Small intestine (tissue), 7 donors: ENCODE results near the gene EHBP1. TPM values are rescaled to one million over a fixed set of nuclear protein-coding genes. Genes with fewer than 3 reads are reported as not detected.

Source experiments
- DNase-seq, 2 donors: peaks; one replicate each; pipeline versions ENCODE4 v3.0.0 to v3.0.0-alpha.2; 2013
- FAIRE-seq: peaks from 2 replicates; lab custom pipeline; 2012; peaks lifted over from hg19 to GRCh38; lab: Jason Lieb, UNC
- H3K27ac ChIP-seq, 3 donors: one replicate each; pipeline ENCODE4 v1.5.1; 2013; ENCODE audit warnings: low read length in 2 of 3, mild to moderate bottlenecking in 2 of 3, control low read depth in 1 of 3, inconsistent platforms in 1 of 3, low read depth in 1 of 3, moderate library complexity in 1 of 3
- H3K27me3 ChIP-seq, 3 donors: one replicate each; pipeline ENCODE4 v1.6.1; 2013; ENCODE audit warnings: low read length in 3 of 3, inconsistent platforms in 1 of 3; ENCODE audit not compliant: control insufficient read depth in 3 of 3, insufficient read depth in 3 of 3
- H3K36me3 ChIP-seq, 3 donors: one replicate each; pipeline ENCODE4 v1.6.1; 2013; ENCODE audit warnings: low read length in 3 of 3, inconsistent platforms in 1 of 3, low read depth in 1 of 3, mild to moderate bottlenecking in 1 of 3, moderate library complexity in 1 of 3; ENCODE audit not compliant: control insufficient read depth in 3 of 3, insufficient read depth in 2 of 3
- H3K4me1 ChIP-seq, 3 donors: one replicate each; pipeline ENCODE4 v1.6.1; 2013; ENCODE audit warnings: low read length in 2 of 3, inconsistent platforms in 1 of 3, low read depth in 1 of 3, mild to moderate bottlenecking in 1 of 3, moderate library complexity in 1 of 3; ENCODE audit not compliant: control insufficient read depth in 3 of 3, insufficient read depth in 2 of 3
- H3K4me3 ChIP-seq, 3 donors: one replicate each; pipeline ENCODE4 v1.5.1; 2013; ENCODE audit warnings: low read length in 3 of 3, control low read depth in 1 of 3, inconsistent platforms in 1 of 3, low read depth in 1 of 3, mild to moderate bottlenecking in 1 of 3, moderate library complexity in 1 of 3
- H3K9me3 ChIP-seq, 2 donors: one replicate each; pipeline ENCODE4 v1.6.1; 2013; ENCODE audit warnings: low read depth in 1 of 2, low read length in 1 of 2; ENCODE audit not compliant: control insufficient read depth in 2 of 2, insufficient read depth in 1 of 2
- WGBS, 3 donors: extraction: QIAGEN DNeasy Blood & Tissue Kit; methylation state at CpG; one replicate each; pipeline ENCODE4 v1.1.7; 2013; 5-methylcytosine and 5-hydroxymethylcytosine counted together
- polyA plus RNA-seq, 4 donors: library from polyadenylated mRNA; stranded (reverse) in 3 of 4; unstranded in 1 of 4; fragments of 200-250 nt in 3 of 4; fragments of 120-200 nt in 1 of 4; gene quantifications; one replicate each; pipeline versions ENCODE4 v1.2.1 to v1.2.3, GENCODE V29; 2013
- donor health status: healthy with polysubstance abuse.
- donor health status: control.
- donor health status: control.
- donor health status: Bipolar disorder and iron deficiency.
- donor health status: healthy.

Gene EHBP1
- polyA plus RNA-seq, 4 donors = 11.0 to 29.7 (median 11.5) TPM

DNA sequence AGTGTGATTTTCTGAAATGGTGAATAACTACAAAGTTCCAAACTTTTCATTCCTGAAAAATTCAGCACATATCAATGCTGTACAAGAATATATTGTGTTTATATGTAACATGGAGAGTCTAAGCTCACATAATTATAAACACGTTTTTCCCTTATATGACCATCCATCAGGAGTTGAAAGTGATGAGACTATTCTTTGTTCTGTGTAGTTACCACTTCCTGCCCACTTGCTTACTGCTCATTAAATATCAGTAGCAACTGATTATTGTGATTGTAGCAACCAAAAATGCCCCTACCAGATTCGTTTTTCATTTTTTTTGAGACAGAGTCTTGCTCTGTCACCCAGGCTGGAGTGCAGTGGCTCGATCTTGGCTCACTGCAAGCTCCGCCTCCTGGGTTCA lies 375.9 kb downstream of the EHBP1 start:
- DNase-seq = no peak
- no peaks in the 10 kb centered on the region for H3K27me3 ChIP-seq
- H3K4me3 ChIP-seq = no peak overlapping the region
- no peak for FAIRE-seq
- H3K36me3 ChIP-seq = no peaks in the 10 kb centered on the region
- 67 to 79% (median 77%) methylated on average over 4 of the region's 4 CpGs for WGBS, 3 donors
- H3K4me1 ChIP-seq = no peaks in the 10 kb centered on the region
- H3K9me3 ChIP-seq = no peaks in the 10 kb centered on the region
- no peak overlapping the region for H3K27ac ChIP-seq

DNA sequence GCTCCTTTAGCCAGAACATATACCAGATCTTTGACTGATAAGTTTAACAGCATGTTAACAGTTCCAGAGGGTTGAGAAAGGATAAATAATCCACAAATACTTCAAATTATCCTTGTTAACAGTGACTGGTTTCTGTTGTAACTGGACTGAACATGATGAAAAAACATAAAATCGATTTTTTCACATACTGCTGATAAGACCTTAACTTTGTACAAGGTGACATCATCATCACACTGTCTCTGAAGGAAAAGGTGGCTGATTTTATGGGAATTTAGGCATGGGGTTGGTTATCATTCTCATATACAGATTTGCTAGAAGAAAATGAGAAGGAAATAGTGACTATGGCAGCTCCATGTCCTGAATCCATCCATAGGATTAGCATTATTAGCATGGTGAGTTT lies 381.2 kb downstream of the EHBP1 start:
- H3K4me1 ChIP-seq = no peaks in the 10 kb centered on the region
- FAIRE-seq (no peak), DNase-seq (no peak)
- H3K27me3 ChIP-seq = no peaks in the 10 kb centered on the region
- no peak overlapping the region for H3K27ac ChIP-seq
- H3K4me3 ChIP-seq = no peak overlapping the region
- 9 to 55% (median 14%) methylated on average over 1 of the region's 1 CpG for WGBS, 3 donors
- H3K36me3 ChIP-seq = no peaks in the 10 kb centered on the region
- no peaks in the 10 kb centered on the region for H3K9me3 ChIP-seq

DNA sequence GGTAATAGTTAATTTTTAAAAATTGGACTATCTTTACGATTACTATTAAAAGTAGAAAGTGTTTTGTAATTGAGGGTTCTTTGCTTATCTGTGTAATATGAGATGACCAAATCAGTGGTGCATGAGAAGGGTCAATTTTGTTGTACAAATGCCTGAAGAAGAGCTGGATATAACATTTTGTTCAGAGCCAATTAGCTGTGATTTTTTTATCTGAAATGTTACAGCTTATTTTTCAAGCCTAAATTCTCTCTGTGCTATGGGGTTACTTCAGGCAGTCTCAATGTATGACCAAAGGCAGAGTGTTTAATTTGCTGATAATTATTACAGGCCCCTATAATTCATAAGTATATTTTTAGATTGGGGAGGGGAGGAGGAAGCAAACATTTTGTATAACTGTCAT lies 386.9 kb downstream of the EHBP1 start:
- DNase-seq (no peak), FAIRE-seq (no peak)
- WGBS, 3 donors = 28 to 80% (median 43%) methylated on average over 1 of the region's 1 CpG

DNA sequence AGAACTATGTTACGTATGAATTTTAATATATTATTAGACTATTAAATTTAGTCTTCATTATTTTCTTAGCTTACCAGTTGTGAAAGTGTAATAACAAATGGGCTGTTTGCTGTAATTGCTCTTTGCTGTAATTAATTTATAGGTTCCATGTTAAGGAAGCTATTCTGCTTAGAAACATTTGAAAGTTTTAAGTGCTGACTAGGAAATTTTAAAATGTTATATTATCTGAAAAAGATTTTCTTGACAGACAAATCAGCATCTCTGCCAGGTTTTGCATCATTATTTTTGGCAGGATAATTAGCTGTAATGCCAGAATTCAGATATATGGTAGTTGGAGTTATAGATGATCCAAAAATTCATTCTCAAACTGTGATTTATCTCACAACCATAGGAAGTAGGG lies 387.3 kb downstream of the EHBP1 start:
- WGBS, 3 donors = 0 to 1% (median 0%) methylated on average over 1 of the region's 1 CpG
- no peak overlapping the region for H3K27ac ChIP-seq
- DNase-seq = no peak
- no peak for FAIRE-seq
- no peak overlapping the region for H3K4me3 ChIP-seq
- no peaks in the 10 kb centered on the region for H3K4me1 ChIP-seq
- H3K36me3 ChIP-seq = no peaks in the 10 kb centered on the region
- H3K27me3 ChIP-seq = no peaks in the 10 kb centered on the region
- H3K9me3 ChIP-seq = no peaks in the 10 kb centered on the region

More for the DNA sequence above, 386.9 kb downstream of the EHBP1 start:
- H3K36me3 ChIP-seq = no peaks in the 10 kb centered on the region
- H3K9me3 ChIP-seq = no peaks in the 10 kb centered on the region
- H3K4me3 ChIP-seq = no peak overlapping the region
- no peaks in the 10 kb centered on the region for H3K4me1 ChIP-seq
- no peak overlapping the region for H3K27ac ChIP-seq
- no peaks in the 10 kb centered on the region for H3K27me3 ChIP-seq

DNA sequence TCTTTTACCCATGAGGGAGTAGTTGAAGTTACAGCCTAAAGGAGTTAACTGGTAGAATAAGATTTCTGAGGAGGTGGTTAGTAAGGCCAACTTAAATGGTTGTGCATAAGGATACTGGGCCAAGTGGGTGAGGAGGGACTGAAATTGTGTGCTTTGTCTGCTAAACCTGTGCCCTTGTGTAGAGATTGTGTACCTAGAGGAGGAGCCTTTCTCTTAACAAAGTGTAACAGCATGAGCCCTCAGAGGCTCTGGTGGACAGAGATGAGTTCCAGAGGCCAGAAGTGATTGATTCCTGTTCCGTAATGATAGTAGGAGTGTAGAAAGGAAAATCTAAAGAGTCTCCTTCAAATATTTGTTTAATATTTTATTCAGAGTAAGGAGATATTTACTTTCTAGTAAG lies 388.0 kb downstream of the EHBP1 start:
- Histone ChIP-seq H3K27ac (no peak overlapping the region), H3K27me3 (no peaks in the 10 kb centered on the region), H3K9me3 (no peaks in the 10 kb centered on the region), H3K4me3 (no peak overlapping the region), H3K36me3 (no peaks in the 10 kb centered on the region), H3K4me1 (no peaks in the 10 kb centered on the region)
- 72 to 88% (median 81%) methylated on average over 1 of the region's 1 CpG for WGBS, 3 donors
- no peak for FAIRE-seq
- DNase-seq = no peak

Other genes with a start within 250 kb of the EHBP1 start
- gene TMEM17, start 199.5 kb upstream of the EHBP1 start, polyA plus RNA-seq = 1 to 10 TPM in 2 of 4 donors, not detected in 2; 1.2 to 4.1 TPM